Fibroblast of the aortic adventitia (primary cell): ENCODE measurements around the gene SRPK2. TPM values are rescaled to one million over a fixed set of nuclear protein-coding genes. Genes with fewer than 3 reads are reported as not detected.
"Not testable (repeated sequence)": the region's sequence is repeated elsewhere in the genome, so short reads cannot be mapped to it uniquely, and the experiment has no call there.

Experiments used
- DNase-seq: peaks from one replicate; pipeline ENCODE4 v3.0.0-alpha.2; 2010; ENCODE audit warnings: low read depth
- H3K4me3 ChIP-seq: 2 replicates; pipeline ENCODE4 v1.5.1; 2011; ENCODE audit warnings: low read depth, mild to moderate bottlenecking, control low read depth, low read length, moderate library complexity
- CTCF ChIP-seq: IDR thresholded peaks from 2 replicates; pipeline ENCODE4 v1.5.1; 2011; ENCODE audit warnings: mild to moderate bottlenecking, low read length, control low read depth, inconsistent platforms; ENCODE audit not compliant: insufficient read depth
- total RNA-seq: library from RNA; depleted of rRNA; stranded (reverse); fragments of >200 nt; gene quantifications from 2 replicates; pipeline ENCODE4 v1.2.3, GENCODE V29; 2012; ENCODE audit warnings: low replicate concordance

The SRPK2 gene
- total RNA-seq, 1 donor, result 50.8 TPM

GRCh38 chr7:105268511-105269392 is 120.0 kb downstream of the SRPK2 start:
- peak overlapping the region; percentile 56 for H3K4me3 ChIP-seq
- DNase-seq, result peak; percentile 81
- no peak for TF ChIP-seq CTCF

- DNase-seq, result peak; percentile 69
- H3K4me3 ChIP-seq, result peak overlapping the region; percentile 56
Measured at GRCh38 chr7:105268056-105268455, 120.7 kb downstream of the SRPK2 start.

GRCh38 chr7:105267244-105267643 is 121.5 kb downstream of the SRPK2 start:
- peak overlapping the region; percentile 34 for H3K4me3 ChIP-seq
- DNase-seq, result no peak
- TF ChIP-seq CTCF, result no peak

More at GRCh38 chr7:105268056-105268455, 120.7 kb downstream of the SRPK2 start:
- TF ChIP-seq CTCF, result peak; percentile 10

- no peak for DNase-seq
- no peak for TF ChIP-seq CTCF
- H3K4me3 ChIP-seq, result no peak overlapping the region
Measured at GRCh38 chr7:105264707-105265106, 124.0 kb downstream of the SRPK2 start.

- no peak overlapping the region for H3K4me3 ChIP-seq
- no peak for TF ChIP-seq CTCF
- DNase-seq, result no peak
Measured at GRCh38 chr7:105261689-105262088, 127.0 kb downstream of the SRPK2 start.

GRCh38 chr7:105260201-105260871 is 128.4 kb downstream of the SRPK2 start:
- not testable (repeated sequence) for DNase-seq, H3K4me3 ChIP-seq

GRCh38 chr7:105258919-105259318 is 129.8 kb downstream of the SRPK2 start:
- H3K4me3 ChIP-seq, DNase-seq: not testable (repeated sequence)

GRCh38 chr7:105257338-105257737 is 131.4 kb downstream of the SRPK2 start:
- no peak for DNase-seq
- TF ChIP-seq CTCF, result no peak

More at GRCh38 chr7:105257338-105257737, 131.4 kb downstream of the SRPK2 start:
- no peak overlapping the region for H3K4me3 ChIP-seq
